Gastroesophageal sphincter (tissue), 2 donors: ENCODE data around the gene ATXN7.

Experiments
- EP300 ChIP-seq: sonication (generic); formaldehyde crosslinking; IDR thresholded peaks from one replicate; pipeline ENCODE4 v1.6.1; 2017; ENCODE audit warnings: antibody characterized with exemption, mild to moderate bottlenecking
- POLR2AphosphoS5 ChIP-seq: sonication (generic); formaldehyde crosslinking; IDR thresholded peaks from one replicate; pipeline ENCODE4 v1.6.1; 2017; ENCODE audit warnings: antibody characterized with exemption

DNA sequence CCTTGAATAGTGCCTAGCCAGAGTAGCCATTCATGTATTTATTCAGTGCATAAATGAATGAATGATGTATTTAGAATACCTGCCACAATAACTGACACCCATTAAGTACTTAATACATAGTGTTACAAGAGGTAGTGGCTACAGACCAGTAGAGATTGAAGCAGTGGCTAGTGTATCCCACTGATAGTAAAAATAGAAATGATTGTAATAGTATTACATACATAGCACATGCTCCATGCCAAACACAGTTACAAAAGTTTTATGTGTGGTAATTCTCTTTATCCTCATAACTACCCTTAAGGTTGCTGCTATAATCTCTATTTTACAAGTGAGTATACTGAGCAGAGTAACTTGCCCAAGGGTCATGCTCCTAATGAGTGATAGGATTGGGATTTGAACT is 78.9 kb downstream of the ATXN7 start:
- TF ChIP-seq EP300: no peak
- TF ChIP-seq POLR2AphosphoS5: no peak
